Stimulated activated CD8-positive, alpha-beta memory T cell treated with anti-CD3 and anti-CD28 coated beads, Interleukin-7, amount 100 ng/mL, for 24 hours (primary cell): ENCODE measurements around the gene IGBP1.
"Not testable (repeated sequence)": the region's sequence is repeated elsewhere in the genome, so short reads cannot be mapped to it uniquely, and the experiment has no call there.

Experiments used
- DNase-seq: peaks from one replicate; pipeline ENCODE4 v3.0.0-alpha.2; 2020; ENCODE audit warnings: low read depth

Gene IGBP1

GRCh38 chrX:70166601-70167590 lies 33.6 kb downstream of the IGBP1 start:
- DNase-seq: no peak

- DNase-seq: no peak
Measured at GRCh38 chrX:70168238-70169188, 35.3 kb downstream of the IGBP1 start.

GRCh38 chrX:70169281-70169680 lies 36.0 kb downstream of the IGBP1 start:
- DNase-seq: no peak

GRCh38 chrX:70171624-70172023 lies 38.4 kb downstream of the IGBP1 start:
- DNase-seq: no peak

GRCh38 chrX:70172221-70172620 lies 39.0 kb downstream of the IGBP1 start:
- DNase-seq: no peak

GRCh38 chrX:70172964-70173363 lies 39.7 kb downstream of the IGBP1 start:
- no peak for DNase-seq

GRCh38 chrX:70174754-70175153 lies 41.5 kb downstream of the IGBP1 start:
- no peak for DNase-seq

GRCh38 chrX:70175338-70175737 lies 42.1 kb downstream of the IGBP1 start:
- DNase-seq: no peak

- no peak for DNase-seq
Measured at GRCh38 chrX:70176938-70177533, 43.8 kb downstream of the IGBP1 start, which contains the start of gene DGAT2L6. DGAT2L6 (plus strand) TSS chrX:70177483; CDS start chrX:70177583, 100 bp downstream.

- no peak for DNase-seq
Measured at GRCh38 chrX:70183091-70183490, 49.8 kb downstream of the IGBP1 start.

GRCh38 chrX:70190225-70190624 lies 57.0 kb downstream of the IGBP1 start:
- no peak for DNase-seq

- DNase-seq: peak; percentile 19
Measured at GRCh38 chrX:70196961-70197720, 63.9 kb downstream of the IGBP1 start.

- DNase-seq: no peak
Measured at GRCh38 chrX:70201732-70202131, 68.5 kb downstream of the IGBP1 start.

GRCh38 chrX:70208479-70208878 lies 75.2 kb downstream of the IGBP1 start:
- DNase-seq: no peak

GRCh38 chrX:70209570-70209969 lies 76.3 kb downstream of the IGBP1 start:
- not testable (repeated sequence) for DNase-seq
